OCI-LY1 (cell line): Measurements from ENCODE around the gene ZBTB42.

Experiments used
- H2AFZ ChIP-seq: fragments of 200-600 bp; sonication (generic), shearing (Covaris generic); 2 replicates; pipeline ENCODE4 v1.6.0; 2014; ENCODE audit warnings: antibody characterized with exemption, mild to moderate bottlenecking, low read length
- H3F3A ChIP-seq: fragments of 200-600 bp; sonication (generic), shearing (Covaris generic); 2 replicates; pipeline ENCODE4 v1.6.0; 2014; ENCODE audit warnings: mild to moderate bottlenecking, antibody characterized with exemption, low read length, moderate library complexity; ENCODE audit not compliant: insufficient read depth
- H3K27ac ChIP-seq: fragments of 200-600 bp; sonication (generic); 2 replicates; pipeline ENCODE4 v1.5.1; 2014; ENCODE audit warnings: low read length, mixed run types, mild to moderate bottlenecking, low read depth; ENCODE audit not compliant: poor library complexity, severe bottlenecking
- H3K27me3 ChIP-seq: fragments of 200-600 bp; sonication (generic); 2 replicates; pipeline ENCODE4 v1.6.0; 2014; ENCODE audit warnings: antibody characterized with exemption, mild to moderate bottlenecking, low read length, moderate library complexity; ENCODE audit not compliant: insufficient read depth
- H3K36me3 ChIP-seq: fragments of 200-600 bp; sonication (generic); 2 replicates; pipeline ENCODE4 v1.6.1; 2014; ENCODE audit warnings: mild to moderate bottlenecking, antibody characterized with exemption, low read length, moderate library complexity, mixed read lengths; ENCODE audit not compliant: insufficient read depth
- H3K4me1 ChIP-seq: fragments of 200-600 bp; sonication (generic); 2 replicates; pipeline ENCODE4 v1.5.1; 2014; ENCODE audit warnings: mild to moderate bottlenecking, low read length, moderate library complexity; ENCODE audit not compliant: insufficient read depth, severe bottlenecking
- H3K4me2 ChIP-seq: fragments of 200-600 bp; sonication (generic), shearing (Covaris generic); 2 replicates; pipeline ENCODE4 v1.6.1; 2014; ENCODE audit warnings: low read length
- H3K4me3 ChIP-seq: fragments of 200-600 bp; sonication (generic); 2 replicates; pipeline ENCODE4 v1.5.1; 2014; ENCODE audit warnings: low read length, low read depth, mild to moderate bottlenecking, mixed read lengths; ENCODE audit not compliant: poor library complexity, severe bottlenecking
- H3K79me2 ChIP-seq: fragments of 200-600 bp; shearing (Covaris generic); 2 replicates; pipeline ENCODE4 v1.6.1; 2016; ENCODE audit warnings: mixed run types, low read length, mixed read lengths; ENCODE audit not compliant: insufficient read depth
- H3K9ac ChIP-seq: fragments of 200-600 bp; sonication (generic), shearing (Covaris generic); 2 replicates; pipeline ENCODE4 v1.6.1; 2014; ENCODE audit warnings: mild to moderate bottlenecking, low read length, mixed read lengths
- H3K9me2 ChIP-seq: fragments of 200-600 bp; sonication (generic), shearing (Covaris generic); 2 replicates; pipeline ENCODE4 v1.6.1; 2014; ENCODE audit warnings: low read depth, mild to moderate bottlenecking, low read length, mixed read lengths
- H3K9me3 ChIP-seq: fragments of 200-600 bp; shearing (Covaris generic); 2 replicates; pipeline ENCODE4 v1.6.1; 2014; ENCODE audit warnings: low read length, mixed read lengths
- H4K20me1 ChIP-seq: fragments of 200-600 bp; sonication (generic), shearing (Covaris generic); 2 replicates; pipeline ENCODE4 v1.6.0; 2016; ENCODE audit warnings: mild to moderate bottlenecking, low read length; ENCODE audit not compliant: insufficient read depth
- EZH2 ChIP-seq: fragments of 200-600 bp; sonication (generic), shearing (Covaris generic); IDR thresholded peaks from 2 replicates; pipeline ENCODE4 v1.8.0; 2017; ENCODE audit warnings: borderline replicate concordance, mixed run types, mild to moderate bottlenecking, antibody characterized with exemption, low read length, moderate library complexity, mixed read lengths
- TF ChIP-seq, protein P1 (sequence below): fragments of 200-600 bp; sonication (generic), shearing (Covaris generic); IDR thresholded peaks from 2 replicates; pipeline ENCODE4 v1.5.1; 2017; ENCODE audit warnings: mild to moderate bottlenecking, antibody characterized with exemption, low read length, moderate library complexity, mixed read lengths

ZBTB42 gene

DNA sequence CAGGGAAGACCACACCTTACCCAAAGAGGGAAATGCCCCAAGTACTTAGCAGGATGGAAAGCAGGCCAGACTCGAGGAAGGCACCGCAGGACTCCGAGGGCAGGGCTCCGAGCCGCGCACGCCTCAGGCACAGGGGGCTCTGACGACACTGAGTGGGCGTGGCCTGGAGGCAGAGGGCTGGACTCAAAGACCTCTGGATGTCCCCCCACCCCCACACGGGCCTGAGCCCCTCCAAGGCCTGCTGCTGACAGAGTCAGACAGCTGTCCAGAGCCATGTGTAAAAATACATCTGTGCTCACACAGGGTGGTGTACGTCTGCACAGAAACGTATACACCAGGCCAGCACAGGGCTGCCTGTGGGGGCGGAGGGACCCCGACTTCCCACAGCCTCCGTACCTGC, 6.8 kb upstream of the ZBTB42 start:
- H3K27ac ChIP-seq, result peak overlapping the region; percentile 6

DNA sequence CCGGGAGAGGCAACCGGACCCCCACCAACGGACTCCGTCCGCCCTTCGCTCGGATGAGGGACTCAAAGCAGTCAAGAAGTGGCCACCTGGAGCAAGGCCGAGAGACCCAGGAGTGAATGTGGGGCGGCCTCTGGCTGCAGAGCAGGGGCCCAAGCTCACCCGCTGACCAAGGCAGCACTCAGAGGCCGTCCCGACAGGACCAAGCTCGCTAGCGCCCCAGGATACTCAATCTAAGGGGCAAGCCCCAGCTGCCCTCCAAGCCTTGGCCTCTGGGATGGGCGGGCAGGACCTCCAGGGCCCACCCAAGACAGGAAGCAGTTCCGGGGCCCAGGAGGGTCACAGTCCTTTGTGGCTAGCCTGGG, 6.3 kb upstream of the ZBTB42 start:
- peaks cover 4% of the 10 kb centered on the region for H3F3A ChIP-seq
- H3K9ac ChIP-seq, result peak overlapping the region; percentile 78
- peaks cover 26% of the 10 kb centered on the region for H3K4me1 ChIP-seq
- H3K79me2 ChIP-seq, result no peaks in the 10 kb centered on the region
- H3K27me3 ChIP-seq, result peaks cover under 1% of the 10 kb centered on the region; the same call in 1 of the 2 replicates
- H4K20me1 ChIP-seq, result no peaks in the 10 kb centered on the region
- H3K27ac ChIP-seq, result peak overlapping the region; percentile 2
- no peaks in the 10 kb centered on the region for H3K9me2 ChIP-seq
- peak overlapping the region; percentile 96 for H3K4me2 ChIP-seq
- no peak overlapping the region for H2AFZ ChIP-seq
- no peak for TF ChIP-seq EZH2
- TF ChIP-seq, protein P1, sequence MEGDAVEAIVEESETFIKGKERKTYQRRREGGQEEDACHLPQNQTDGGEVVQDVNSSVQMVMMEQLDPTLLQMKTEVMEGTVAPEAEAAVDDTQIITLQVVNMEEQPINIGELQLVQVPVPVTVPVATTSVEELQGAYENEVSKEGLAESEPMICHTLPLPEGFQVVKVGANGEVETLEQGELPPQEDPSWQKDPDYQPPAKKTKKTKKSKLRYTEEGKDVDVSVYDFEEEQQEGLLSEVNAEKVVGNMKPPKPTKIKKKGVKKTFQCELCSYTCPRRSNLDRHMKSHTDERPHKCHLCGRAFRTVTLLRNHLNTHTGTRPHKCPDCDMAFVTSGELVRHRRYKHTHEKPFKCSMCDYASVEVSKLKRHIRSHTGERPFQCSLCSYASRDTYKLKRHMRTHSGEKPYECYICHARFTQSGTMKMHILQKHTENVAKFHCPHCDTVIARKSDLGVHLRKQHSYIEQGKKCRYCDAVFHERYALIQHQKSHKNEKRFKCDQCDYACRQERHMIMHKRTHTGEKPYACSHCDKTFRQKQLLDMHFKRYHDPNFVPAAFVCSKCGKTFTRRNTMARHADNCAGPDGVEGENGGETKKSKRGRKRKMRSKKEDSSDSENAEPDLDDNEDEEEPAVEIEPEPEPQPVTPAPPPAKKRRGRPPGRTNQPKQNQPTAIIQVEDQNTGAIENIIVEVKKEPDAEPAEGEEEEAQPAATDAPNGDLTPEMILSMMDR, result peak; percentile 19; the same call in 1 of the 2 replicates
- H3K9me3 ChIP-seq, result no peaks in the 10 kb centered on the region
- peaks cover 15% of the 10 kb centered on the region; the same call in 1 of the 2 replicates for H3K36me3 ChIP-seq
- peak overlapping the region; percentile 89 for H3K4me3 ChIP-seq

More for the DNA sequence above, 6.8 kb upstream of the ZBTB42 start:
- H3K9me3 ChIP-seq, result no peaks in the 10 kb centered on the region
- H3K4me1 ChIP-seq, result peaks cover 26% of the 10 kb centered on the region
- H2AFZ ChIP-seq, result no peak overlapping the region
- H3K4me3 ChIP-seq, result peak overlapping the region; percentile 89
- peaks cover 20% of the 10 kb centered on the region; the same call in 1 of the 2 replicates for H3K36me3 ChIP-seq
- H3K9me2 ChIP-seq, result no peaks in the 10 kb centered on the region
- TF ChIP-seq, protein P1, result no peak
- no peak for TF ChIP-seq EZH2
- H3F3A ChIP-seq, result 0 out of 2 replicates have a peak, but pooled peaks cover under 1% of the 10 kb centered on the region
- no peaks in the 10 kb centered on the region for H4K20me1 ChIP-seq
- H3K27me3 ChIP-seq, result no peaks in the 10 kb centered on the region
- no peaks in the 10 kb centered on the region for H3K79me2 ChIP-seq
- H3K4me2 ChIP-seq, result peak overlapping the region; percentile 96
- H3K9ac ChIP-seq, result peak overlapping the region; percentile 78

DNA sequence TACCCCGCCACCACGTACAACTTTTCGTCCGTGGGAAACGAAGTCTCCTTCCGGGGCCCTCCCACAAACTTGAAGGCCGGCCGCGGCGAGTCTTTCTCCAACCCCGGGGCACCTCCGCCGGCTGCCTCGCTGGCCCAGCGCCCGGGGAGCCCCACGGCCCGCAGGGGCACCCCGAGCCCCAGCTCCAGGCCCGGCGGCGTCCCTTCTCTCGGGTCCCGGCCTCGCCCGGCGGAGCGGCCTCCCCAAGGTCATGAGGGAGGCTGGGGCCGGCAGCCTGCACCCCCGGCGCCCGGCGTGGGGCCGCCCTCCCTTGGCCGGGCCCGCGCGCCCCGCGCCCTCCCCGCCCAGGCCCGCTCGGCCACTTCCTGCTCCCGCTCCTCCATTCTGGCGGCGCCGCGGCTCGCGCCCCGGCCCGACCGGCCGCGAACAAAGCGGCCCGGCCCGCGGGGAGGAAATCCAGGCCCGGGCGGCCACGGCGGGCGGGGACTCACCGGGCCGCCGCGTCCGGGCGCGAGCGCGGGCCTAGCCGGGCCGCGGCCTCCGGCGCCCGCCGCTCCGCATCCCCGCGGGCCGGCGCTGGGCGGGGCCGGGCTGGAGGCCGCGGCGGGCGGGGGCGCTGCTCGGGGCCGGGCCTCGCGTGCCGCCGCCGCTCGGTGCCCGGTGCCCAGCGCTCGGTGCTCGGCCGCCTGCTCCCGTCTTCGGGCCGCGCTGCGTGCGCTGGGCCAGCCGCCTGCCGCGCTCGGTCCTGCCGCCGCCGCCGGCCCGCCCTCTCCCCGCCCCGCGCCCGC, 5.7 kb upstream of the ZBTB42 start, which contains the start of gene AKT1:
Gene AKT1, minus strand, starts transcription at position 756 of the 788 bp plus-strand sequence. CDS start 3,105 bp downstream, outside the sequence.
- no peak within 1 kb of the TSS for H2AFZ ChIP-seq
- no peaks in the 10 kb centered on the region for H3K79me2 ChIP-seq

More for the DNA sequence above, 5.7 kb upstream of the ZBTB42 start, which contains the start of gene AKT1:
- H3K9me3 ChIP-seq, result no peaks in the 10 kb centered on the region
- H3K4me2 ChIP-seq, result peak within 1 kb of the TSS; percentile 96
- peak within 1 kb of the TSS; percentile 78 for H3K9ac ChIP-seq
- peaks cover 14% of the 10 kb centered on the region; the same call in 1 of the 2 replicates for H3K36me3 ChIP-seq
- H3F3A ChIP-seq, result peaks cover 9% of the 10 kb centered on the region
- peaks cover 5% of the 10 kb centered on the region; the same call in 1 of the 2 replicates for H3K27me3 ChIP-seq
- peak within 1 kb of the TSS; percentile 89 for H3K4me3 ChIP-seq
- H4K20me1 ChIP-seq, result no peaks in the 10 kb centered on the region
- TF ChIP-seq, protein P1, result no peak
- no peak for TF ChIP-seq EZH2
- H3K27ac ChIP-seq, result peak within 1 kb of the TSS; percentile 2
- H3K4me1 ChIP-seq, result peaks cover 31% of the 10 kb centered on the region
- H3K9me2 ChIP-seq, result no peaks in the 10 kb centered on the region
